ENCODE data around the gene F10.

F10 gene

DNA sequence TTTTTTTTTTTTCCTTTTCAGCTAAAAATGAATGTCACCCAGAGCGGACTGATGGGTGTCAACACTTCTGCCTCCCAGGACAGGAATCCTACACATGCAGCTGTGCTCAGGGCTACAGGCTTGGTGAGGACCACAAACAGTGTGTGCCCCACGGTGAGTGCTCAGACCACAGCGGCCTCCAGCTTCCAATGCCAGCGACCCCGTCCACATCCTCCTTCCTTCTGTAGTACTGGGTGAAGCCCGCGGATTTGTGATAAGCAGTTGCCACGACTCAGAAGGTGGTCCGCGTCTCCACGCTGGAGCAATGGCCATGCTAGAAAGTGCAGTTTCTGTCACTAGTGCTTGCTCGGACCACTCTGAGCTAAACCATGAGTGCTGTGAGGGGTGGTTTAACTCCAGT lies 41.9 kb downstream of the F10 start:
- in situ Hi-C loops (cut with HindIII; ENCODE audit: low sequenced_read_pairs), result no loop called here

DNA sequence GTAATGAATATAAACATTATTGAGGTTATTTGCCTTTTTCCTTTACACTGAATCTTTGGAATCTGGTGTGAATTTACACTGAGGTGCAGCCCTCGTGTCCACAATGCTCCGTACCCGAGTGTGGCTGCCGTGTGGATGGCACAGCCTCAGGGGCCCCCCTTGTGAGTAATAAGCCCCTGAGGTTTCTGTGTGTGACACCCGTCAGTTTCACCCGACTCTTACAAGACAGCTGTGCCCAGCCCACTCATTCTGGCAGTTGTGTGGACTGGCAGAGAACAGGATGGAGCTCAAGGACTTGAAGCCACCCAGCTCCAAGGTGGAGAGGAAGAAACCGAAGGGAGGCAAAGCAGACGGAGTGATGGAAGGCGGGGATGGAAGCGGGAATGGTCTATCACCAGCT lies 43.7 kb downstream of the F10 start:
- in situ Hi-C loops (cut with HindIII; ENCODE audit: low sequenced_read_pairs), result no loop called here

DNA sequence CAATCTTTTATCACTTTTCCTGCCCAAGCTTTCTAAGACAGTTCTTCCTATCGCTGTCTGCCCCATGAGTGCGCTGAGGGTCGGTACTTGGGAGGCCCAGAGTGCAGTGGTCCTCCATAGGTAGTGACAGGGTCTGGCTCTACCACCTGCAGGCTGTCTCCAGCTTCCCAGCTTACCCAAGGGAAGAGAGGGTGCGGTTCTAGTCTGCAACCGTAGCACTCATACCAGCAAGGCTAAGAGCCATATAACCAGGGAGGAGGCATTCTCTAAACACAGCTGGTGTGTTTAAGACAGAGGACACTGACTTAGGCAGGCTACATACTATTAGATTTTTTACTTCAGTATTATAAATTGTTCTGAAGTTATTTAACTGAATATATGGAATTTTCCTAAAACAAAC lies 44.1 kb downstream of the F10 start:
- in situ Hi-C loops (cut with HindIII; ENCODE audit: low sequenced_read_pairs), result no loop called here

DNA sequence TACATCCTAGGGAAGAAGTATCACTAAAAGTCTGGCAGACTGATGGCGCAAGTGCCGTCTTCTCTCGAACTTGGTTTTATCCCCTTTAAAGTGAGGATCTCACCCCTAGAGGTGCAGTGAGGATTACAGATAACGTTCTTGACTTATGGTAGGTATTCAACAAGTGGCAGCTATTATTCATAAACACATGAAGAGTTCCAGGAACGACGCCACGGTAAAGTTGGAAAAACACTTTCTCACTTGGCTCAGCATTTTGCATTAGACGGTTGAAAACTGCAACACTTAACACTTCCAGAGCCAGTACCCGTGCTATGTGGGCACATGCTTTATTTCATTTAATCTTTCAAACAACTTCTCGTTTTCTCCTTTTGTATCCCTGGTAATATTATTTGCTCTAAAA lies 44.6 kb downstream of the F10 start:
- in situ Hi-C loops (cut with HindIII; ENCODE audit: low sequenced_read_pairs), result no loop called here

DNA sequence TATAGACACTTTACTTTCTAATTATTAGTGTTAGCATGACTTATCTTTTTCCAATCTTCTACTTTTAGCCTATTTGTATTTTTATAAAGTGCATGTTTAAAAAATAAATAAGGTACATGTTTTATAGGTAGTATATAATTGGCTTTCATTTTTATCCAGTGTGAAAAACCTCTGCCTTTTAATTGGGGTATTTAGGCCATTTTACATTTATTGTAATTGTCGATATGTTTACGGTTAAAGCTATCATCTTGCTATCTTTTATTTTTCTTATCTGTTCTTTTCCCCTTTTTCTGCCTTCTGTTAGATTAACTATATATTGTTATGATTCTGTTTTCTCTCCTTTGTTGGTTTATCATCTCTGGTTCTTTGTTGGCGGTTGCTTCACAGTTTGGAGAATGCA lies 45.0 kb downstream of the F10 start:
- in situ Hi-C loops (cut with HindIII; ENCODE audit: low sequenced_read_pairs), result no loop called here

DNA sequence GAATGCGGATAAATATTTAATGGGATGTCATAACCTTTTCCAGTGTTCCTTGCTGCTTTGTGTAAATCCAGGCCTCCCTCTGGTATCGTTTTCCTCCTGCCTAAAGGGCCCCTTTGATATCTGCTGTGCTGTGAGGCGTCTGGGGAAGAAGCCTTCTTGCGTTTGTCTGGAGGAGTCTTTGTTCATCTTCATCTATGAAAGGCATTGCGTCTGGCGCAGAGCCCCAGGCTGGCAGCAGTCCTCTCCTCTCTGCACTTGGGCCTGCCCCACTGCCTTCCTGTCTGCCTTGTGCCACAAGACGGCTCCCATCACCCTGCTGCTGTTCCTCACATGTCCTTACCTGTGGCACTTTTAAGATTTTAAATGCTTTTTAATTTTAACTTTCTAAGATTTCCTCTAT lies 45.6 kb downstream of the F10 start:
- in situ Hi-C loops (cut with HindIII; ENCODE audit: low sequenced_read_pairs), result no loop called here

DNA sequence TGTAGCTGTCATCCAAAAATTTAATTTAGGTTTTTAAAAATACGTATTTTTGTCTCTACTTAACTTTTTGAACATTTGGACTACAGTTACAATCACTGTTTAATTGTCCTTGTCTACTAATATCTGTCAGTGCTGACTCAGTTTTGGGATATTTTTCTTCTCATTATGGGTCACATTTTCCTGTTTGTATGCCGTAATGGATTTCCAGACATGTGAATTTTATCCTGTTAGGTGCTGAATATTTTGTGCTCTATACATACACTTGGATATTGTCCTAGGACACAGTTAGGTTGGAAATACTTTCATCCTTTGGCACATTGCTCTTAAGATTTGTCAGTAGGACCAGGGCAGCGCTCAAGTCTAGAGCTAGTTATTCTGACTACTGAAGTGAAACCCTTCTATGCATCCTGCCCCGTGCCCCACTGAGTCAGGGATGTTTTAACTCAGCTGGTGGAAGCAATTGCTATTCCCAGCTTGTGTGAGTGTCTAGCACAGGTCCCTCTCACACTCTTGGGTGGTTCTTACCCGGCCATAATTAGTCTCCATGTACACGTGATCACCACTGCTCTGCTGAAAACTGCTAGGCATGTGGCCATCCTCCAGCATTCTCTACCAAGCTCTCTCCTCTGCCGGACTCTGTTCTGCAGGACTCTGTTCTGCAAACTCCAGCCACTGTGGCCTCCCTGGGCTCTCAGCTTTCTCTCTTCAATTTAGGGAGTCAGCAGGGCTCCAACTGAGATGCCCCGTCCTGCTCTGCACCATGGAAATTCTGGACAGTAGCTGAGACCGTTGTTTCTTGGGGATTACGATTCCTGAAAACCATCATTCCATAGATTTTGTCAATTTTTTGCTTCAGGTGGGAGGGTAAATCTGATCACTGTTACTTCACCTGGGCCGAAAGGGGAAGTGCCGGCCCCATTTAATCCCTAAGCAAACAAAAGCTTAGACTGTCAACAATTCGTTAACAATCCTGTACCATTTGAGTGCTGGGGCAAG lies 47.0 kb downstream of the F10 start:
- in situ Hi-C loops (cut with HindIII; ENCODE audit: low sequenced_read_pairs), result no loop called here

DNA sequence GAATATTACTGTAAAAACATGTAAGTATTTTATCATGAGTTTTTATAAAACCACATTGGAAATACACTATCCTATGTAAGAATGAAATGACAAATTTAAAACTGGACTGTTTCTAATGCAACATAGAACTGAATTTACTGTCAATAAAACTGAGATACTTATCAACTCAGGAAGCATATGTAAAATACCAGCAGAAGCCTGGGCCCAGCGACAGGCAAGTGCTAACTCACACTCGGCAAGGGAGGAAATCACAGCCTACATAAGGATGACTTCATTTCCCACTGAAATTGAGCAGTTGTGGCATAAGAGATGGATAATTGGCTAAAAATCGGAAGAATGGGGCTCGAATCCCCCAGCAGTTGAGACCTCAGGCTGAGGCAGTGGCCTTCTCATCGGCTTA lies 47.9 kb downstream of the F10 start:
- in situ Hi-C loops (cut with HindIII; ENCODE audit: low sequenced_read_pairs), result no loop called here

DNA sequence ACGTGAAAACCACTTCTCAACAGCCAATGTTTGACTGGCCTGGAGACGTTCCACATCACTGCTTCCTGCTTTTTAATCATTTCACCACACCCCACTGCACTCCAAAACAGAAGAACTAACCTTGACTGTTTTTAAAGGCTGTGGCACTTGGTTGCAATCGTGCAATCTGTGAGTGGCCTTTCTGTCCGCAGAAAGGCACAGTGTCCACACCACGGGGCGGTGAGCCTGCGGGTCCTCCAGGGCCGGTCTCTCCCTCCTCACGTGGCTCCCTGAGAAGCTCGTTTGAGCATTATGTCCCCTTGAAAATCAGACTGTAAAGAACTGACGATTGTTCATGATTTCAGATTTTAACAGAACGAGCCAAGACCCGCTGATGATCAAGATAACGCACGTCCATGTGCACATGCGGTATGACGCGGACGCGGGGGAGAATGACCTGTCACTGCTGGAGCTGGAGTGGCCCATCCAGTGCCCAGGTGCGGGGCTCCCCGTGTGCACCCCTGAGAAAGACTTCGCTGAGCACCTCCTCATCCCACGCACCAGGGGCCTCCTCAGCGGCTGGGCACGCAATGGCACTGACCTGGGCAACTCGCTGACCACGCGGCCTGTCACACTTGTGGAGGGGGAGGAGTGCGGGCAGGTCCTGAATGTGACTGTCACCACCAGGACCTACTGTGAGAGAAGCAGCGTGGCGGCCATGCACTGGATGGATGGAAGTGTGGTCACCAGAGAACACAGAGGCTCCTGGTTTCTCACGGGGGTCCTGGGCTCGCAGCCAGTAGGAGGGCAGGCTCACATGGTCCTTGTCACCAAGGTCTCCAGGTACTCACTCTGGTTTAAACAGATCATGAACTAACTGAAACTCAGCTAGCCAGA lies 48.9 kb downstream of the F10 start:
- in situ Hi-C loops (cut with HindIII; ENCODE audit: low sequenced_read_pairs), result no loop called here

DNA sequence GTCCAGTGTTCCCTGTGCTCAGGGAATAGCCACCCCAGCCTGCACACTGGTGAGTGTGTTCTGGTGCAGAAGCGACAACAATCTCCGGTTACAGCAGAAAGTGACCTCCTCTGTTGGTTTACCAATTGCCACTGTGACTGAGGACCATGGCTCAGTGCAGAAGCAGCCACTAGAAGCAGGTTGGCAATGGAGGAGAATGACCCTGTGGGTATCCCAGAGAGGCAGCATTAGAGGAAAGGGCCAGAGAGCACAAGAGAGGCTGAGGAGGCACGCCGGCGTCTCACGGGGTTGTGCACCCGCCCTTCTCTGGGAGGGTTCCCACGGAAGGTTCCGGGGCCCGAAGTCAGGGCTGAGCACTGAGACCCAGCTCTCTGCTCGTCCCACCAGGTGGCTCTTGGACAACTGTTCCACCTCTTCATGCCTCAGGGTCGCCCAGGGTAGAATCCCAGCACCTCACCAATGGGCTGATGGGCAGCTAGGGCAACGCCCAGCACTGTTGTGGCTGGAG lies 49.9 kb downstream of the F10 start:
- in situ Hi-C loops (cut with HindIII; ENCODE audit: low sequenced_read_pairs), result no loop called here

DNA sequence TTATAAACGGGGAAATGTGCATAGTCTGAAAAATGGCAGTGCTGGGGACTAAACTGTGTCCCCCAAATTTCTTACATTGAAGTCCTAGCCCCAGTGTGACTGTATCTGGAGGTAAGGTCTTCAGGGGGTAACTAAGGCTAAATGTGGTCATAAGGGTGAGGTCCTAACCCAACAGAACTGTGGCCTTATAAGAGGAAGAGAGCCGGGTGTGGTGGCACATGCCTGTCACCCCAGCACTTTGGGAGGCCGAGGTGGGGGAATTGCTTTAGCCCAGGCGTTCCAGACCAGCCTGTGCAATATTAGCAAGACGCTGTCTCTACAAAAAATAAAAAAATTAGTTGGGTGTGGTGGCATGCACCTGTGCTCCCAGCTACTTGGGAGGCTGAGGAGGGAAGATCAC lies 53.7 kb downstream of the F10 start:
- in situ Hi-C loops (cut with HindIII; ENCODE audit: low sequenced_read_pairs), result no loop called here

DNA sequence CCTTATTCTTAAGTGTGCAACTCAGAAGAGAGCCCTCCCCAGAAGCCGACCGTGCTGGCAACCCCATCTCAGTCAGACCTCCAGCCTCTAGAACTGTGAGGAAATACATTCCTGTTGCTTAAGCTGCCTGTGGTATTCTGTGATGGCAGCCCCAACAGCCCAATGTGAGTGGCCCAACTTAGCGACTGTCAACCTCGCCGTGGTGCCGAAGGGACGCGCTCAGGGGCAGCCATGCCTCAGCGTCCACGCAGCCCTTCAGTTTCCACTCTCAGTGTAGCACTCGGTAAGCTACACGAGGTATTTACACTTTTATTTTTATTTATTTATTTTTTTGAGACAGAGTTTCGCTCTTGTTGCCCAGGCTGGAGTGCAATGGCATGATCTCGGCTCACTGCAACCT lies 54.2 kb downstream of the F10 start:
- in situ Hi-C loops (cut with HindIII; ENCODE audit: low sequenced_read_pairs), result no loop called here

DNA sequence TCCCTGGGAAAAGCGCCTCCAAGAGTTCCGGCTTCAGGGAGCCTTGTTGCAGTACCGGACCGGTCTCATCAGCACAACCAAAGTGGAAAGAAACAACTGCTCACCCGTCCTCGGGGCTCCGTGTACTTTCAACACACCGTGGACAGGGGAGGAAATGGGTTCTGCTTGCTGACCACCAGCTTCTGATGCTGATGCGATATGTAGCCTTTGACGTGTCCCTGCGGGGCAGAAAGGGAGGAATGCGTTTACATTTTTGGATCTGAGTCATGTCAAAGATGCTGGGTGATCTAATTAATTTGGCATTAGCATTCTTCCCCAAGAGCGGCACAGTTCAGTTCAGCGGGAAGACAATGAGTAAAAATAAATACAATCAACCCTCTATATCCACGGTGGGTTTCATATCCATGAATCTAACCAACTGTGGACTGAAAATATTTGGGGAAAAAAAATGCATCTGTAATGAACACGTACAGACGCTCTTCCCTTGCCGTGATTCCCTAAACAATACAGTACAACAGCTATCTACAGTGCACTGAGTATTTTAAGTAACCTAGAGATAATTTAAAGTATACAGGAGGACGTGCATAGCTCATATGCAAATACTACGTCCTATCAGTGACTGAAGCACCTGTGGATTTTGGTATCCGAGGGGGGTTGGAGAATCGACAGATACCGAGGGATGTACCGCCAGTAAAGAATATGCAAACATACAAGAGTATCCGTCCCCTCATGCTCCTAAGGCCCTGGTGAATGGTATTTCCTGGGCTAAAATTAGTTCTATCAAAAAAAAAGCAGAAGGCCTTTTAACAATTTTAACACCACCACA lies 55.7 kb downstream of the F10 start:
- in situ Hi-C loops (cut with HindIII; ENCODE audit: low sequenced_read_pairs), result no loop called here

DNA sequence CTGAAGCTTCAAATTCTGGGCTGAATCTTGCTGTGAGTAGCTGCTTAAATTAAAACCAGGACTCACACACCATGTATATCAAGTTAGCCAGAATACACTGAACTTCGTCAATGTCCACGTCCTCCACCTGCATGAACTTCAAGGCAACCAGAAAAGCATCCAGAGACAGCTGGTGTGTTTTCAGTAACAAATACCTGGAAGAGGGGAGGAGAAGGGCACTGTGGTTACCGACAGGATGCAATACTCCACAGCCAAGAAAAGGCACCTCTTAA lies 56.2 kb downstream of the F10 start:
- in situ Hi-C loops (cut with HindIII; ENCODE audit: low sequenced_read_pairs), result no loop called here

DNA sequence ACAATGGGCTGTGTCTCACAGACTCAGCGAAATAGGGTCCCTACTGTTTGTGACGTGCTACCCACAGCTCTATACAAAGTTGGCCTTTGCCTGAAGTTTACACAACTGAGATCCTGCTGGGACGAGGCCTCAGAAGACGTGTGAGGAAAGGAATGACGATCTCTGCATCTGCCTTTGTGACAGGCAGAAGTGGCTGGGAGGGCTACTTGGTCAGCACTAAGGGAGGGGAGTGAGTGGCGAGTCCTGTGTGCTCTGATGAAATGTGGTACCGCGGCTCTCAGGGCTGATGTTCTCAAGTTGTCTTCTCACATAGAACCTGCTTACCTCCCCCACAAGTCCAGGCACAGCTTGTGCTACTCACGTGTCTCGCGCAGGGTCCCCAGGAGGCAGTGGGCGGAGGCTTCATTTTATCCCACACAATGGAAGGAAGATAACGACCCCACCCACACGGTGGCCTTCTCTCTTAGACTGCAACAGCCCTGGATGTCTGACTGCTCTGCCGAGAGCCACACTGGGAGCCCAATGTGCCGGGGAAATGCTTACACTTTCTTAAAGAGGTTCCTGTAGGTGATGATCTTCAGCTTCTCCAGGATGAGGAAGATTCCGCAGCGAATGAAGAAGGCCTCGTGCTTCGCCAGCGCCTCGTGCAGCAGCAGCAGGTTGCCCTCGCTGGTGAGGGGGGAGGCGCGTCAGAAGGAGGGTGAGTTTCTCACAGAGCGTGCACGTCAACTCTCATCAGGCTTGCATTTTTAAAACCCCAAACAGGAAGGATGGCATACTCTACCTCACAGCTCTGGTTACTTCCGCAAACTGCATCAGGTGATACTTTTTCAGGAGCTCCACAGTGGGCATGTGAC lies 57.0 kb downstream of the F10 start:
- in situ Hi-C loops (cut with HindIII; ENCODE audit: low sequenced_read_pairs), result no loop called here

DNA sequence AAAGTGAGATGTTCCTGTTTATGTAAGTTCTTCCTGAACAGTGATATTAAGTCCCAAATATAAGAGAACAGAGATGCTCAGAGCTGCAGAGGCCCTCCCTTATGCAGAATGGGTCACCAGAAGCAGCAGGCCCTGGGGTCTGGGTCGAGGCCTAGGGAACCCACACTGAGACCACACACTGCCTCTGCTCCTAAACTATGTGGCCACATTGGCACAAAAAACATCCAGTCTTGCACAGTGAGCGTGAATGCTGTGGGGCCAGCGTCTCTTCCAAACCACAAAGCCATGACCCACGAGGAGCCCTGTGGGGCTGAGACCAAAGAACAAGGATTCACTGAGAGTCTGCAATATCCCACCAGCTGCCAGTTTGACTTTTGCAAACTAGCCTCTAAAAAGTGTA lies 59.4 kb downstream of the F10 start:
- in situ Hi-C loops (cut with HindIII; ENCODE audit: low sequenced_read_pairs), result no loop called here

DNA sequence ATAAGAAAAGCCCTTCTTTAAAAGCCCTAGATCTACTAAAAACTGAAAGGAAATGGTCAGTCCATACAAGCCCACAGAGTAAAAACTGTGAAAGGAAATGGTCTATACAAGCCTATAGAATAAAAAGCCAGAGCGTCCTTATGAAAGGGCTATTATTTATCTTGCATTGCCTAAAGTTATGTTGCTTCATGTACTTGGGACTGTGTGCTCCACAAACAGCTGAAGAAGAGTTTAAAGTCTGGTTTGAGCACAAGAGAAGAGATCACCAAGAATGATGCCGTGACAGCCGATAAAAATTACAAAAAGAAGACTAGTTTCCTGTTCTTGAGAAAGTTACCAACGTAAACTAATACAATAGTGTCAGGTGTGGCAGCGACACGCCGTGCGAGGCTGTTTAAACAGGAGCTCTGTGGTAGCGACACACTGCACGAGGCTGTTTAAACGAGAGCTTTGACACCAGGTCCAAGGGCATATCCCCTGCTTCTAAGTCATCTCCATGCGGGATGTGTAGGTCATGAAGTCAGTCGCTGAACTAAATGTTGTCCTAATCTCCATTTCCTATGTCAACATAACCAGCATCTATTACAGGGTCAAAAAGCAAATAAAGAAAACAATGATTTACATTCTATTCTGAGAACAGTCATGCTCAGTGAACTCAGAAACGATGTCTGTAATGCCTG lies 61.0 kb downstream of the F10 start:
- in situ Hi-C loops (cut with HindIII; ENCODE audit: low sequenced_read_pairs), result no loop called here

DNA sequence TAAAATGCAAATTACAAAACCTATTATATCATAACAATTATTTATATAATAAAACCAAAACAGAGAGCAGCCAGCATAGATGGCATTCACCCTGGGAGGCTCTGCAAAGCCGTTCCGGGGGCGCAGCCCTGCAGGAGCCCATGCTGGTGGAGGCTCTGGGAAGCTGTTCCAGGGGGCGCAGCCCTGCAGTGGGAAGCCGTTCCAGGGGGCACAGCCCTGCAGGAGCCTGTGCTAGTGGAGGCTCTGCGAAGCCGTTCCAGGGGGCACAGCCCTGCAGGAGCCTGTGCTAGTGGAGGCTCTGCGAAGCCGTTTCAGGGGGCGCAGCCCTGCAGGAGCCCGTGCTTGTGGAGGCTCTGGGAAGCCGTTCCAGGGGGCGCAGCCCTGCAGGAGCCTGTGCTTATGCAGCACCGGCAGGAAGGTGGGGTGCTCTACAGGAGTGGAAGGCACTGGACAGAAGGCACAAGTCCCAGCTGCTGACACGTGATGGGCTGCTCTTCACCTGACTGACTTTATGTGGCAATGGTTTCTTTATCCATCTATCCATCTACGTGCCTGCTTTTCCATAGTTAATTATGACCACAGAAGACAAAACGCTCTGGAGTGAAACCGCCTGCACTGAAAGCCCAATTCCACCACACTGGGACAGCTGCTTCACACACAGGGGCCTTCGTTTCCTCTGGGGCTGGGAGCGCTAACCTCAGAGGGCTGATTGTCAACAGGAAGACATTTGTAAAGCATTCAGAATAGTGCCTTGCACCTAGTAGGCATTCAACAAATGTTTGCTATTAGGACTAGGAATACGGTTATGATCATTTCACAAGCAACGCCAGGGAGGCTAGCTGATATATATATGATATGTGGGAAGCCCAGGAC lies 62.2 kb downstream of the F10 start:
- in situ Hi-C loops (cut with HindIII; ENCODE audit: low sequenced_read_pairs), result no loop called here

Data from endothelial cell of hepatic sinusoid (primary cell).